ENCODE measurements around the gene PDS5A. TPM values are rescaled to one million over a fixed set of nuclear protein-coding genes. Genes with fewer than 3 reads are reported as not detected.

PDS5A gene
- total and polyA plus RNA-seq, 9 of the 15 experiments (the other 6 are each of a cell fraction or from before 2014, with no cell fraction given): 16.4 to 85.4 (median 70.0) TPM

GRCh38 chr4:40003986-40004385, 26.3 kb upstream of the PDS5A start (continued):
- TF ChIP-seq IFI16 (CRISPR knock-in tag; IDR thresholded peaks at IDR 0.05) (no peak), MYC (IDR thresholded peaks at IDR 0.05; ENCODE audit: low read depth, low read length) (0 out of 2 replicates have a peak, but pooled peaks have one; percentile 10), MYC (CRISPR knock-in tag; IDR thresholded peaks at IDR 0.05; ENCODE audit: borderline replicate concordance, low read depth) (no peak), MAFF (IDR thresholded peaks at IDR 0.05; ENCODE audit: low read length) (peak; percentile 66; the same call in 1 of the 2 replicates), TCF3 (CRISPR knock-in tag; IDR thresholded peaks at IDR 0.05) (peak; percentile 34), NFIX (CRISPR knock-in tag; IDR thresholded peaks at IDR 0.05; ENCODE audit: low read depth) (no peak), ZNF431 (CRISPR knock-in tag; IDR thresholded peaks at IDR 0.05) (no peak), NR2C1 (IDR thresholded peaks at IDR 0.05) (no peak; the same call in 1 of the 2 replicates), NR2C1 (tag; IDR thresholded peaks at IDR 0.05) (0 out of 2 replicates have a peak, but pooled peaks have one; percentile 16), STAT6 (CRISPR knock-in tag; IDR thresholded peaks at IDR 0.05) (no peak), ATF4 (CRISPR knock-in tag; IDR thresholded peaks at IDR 0.05) (peak; percentile 21; the same call in 1 of the 2 replicates), MAZ (CRISPR knock-in tag; conservative IDR thresholded peaks at IDR 0.05 in 1 of 2, IDR thresholded peaks at IDR 0.05 in 1 of 2) (no peak), SPI1 (IDR thresholded peaks at IDR 0.05; ENCODE audit: borderline replicate concordance, low read depth, low read length) (peak; percentile 96), CEBPB (tag; IDR thresholded peaks at IDR 0.05) (no peak), CBFA2T3 (IDR thresholded peaks at IDR 0.05) (peak; percentile 18; the same call in 1 of the 2 replicates), ZNF785 (CRISPR knock-in tag; IDR thresholded peaks at IDR 0.05) (no peak), ARID1B (IDR thresholded peaks at IDR 0.05) (peak; percentile 80), GATA2 (CRISPR knock-in tag; IDR thresholded peaks at IDR 0.05) (peak; percentile 47; the same call in 1 of the 2 replicates), DPF2 (IDR thresholded peaks at IDR 0.05) (peak; percentile 84), EP300 (IDR thresholded peaks at IDR 0.05; ENCODE audit: low read length) (peak; percentile 43), ATF7 (IDR thresholded peaks at IDR 0.05) (peak; percentile 28; the same call in 1 of the 2 replicates), GABPA (tag; conservative IDR thresholded peaks at IDR 0.05; ENCODE audit: low read depth) (peak; percentile 70), ESRRA (IDR thresholded peaks at IDR 0.05; ENCODE audit: borderline replicate concordance, low read depth) (peak; percentile 53; the same call in 1 of the 2 replicates), CTBP1 (IDR thresholded peaks at IDR 0.05; ENCODE audit: borderline replicate concordance) (peak; percentile 24; the same call in 1 of the 2 replicates), NR2C2 (CRISPR knock-in tag; IDR thresholded peaks at IDR 0.05) (no peak), NR2C2 (tag; IDR thresholded peaks at IDR 0.05) (peak; percentile 66), STAT5B (CRISPR knock-in tag; IDR thresholded peaks at IDR 0.05) (no peak), ETV6 (IDR thresholded peaks at IDR 0.05; ENCODE audit: borderline replicate concordance in 1 of 2, low read depth in 2 of 2, low read length in 1 of 2) (peak; percentile 49 to 66; a peak in 2 of 4 replicates), ETV6 (CRISPR knock-in tag; IDR thresholded peaks at IDR 0.05; ENCODE audit: borderline replicate concordance) (no peak), POLR2AphosphoS5 (IDR thresholded peaks at IDR 0.05; ENCODE audit: control insufficient read depth, insufficient read depth, low read depth, low read length) (no peak)

Measured in K562 (cell line).